Fibroblast of lung (primary cell): ENCODE data around the gene JPH2. TPM values are rescaled to one million over a fixed set of nuclear protein-coding genes. Genes with fewer than 3 reads are reported as not detected.

Experiments
- DNase-seq, 2 donors: peaks; one replicate each; pipeline versions ENCODE4 v3.0.0 to v3.0.0-alpha.2; 2010; ENCODE audit warnings: low read depth in 2 of 2
- H2AFZ ChIP-seq: 2 replicates; pipeline ENCODE4 v1.5.1; 2012; ENCODE audit warnings: low read length, control low read depth, inconsistent platforms
- H3K27ac ChIP-seq: 2 replicates; pipeline ENCODE4 v1.5.1; 2011; ENCODE audit warnings: low read length, control low read depth; ENCODE audit not compliant: insufficient read depth
- H3K27me3 ChIP-seq: 2 replicates; pipeline ENCODE4 v1.5.1; 2011; ENCODE audit warnings: mild to moderate bottlenecking, low read length; ENCODE audit not compliant: control insufficient read depth, insufficient read depth
- H3K36me3 ChIP-seq: 2 replicates; pipeline ENCODE4 v1.5.1; 2011; ENCODE audit warnings: low read length; ENCODE audit not compliant: control insufficient read depth, insufficient read depth
- H3K4me1 ChIP-seq: 2 replicates; pipeline ENCODE4 v1.5.1; 2011; ENCODE audit warnings: low read length; ENCODE audit not compliant: control insufficient read depth, insufficient read depth; ENCODE audit errors: extremely low read depth
- H3K4me2 ChIP-seq: 2 replicates; pipeline ENCODE4 v1.5.1; 2011; ENCODE audit warnings: low read length, control low read depth; ENCODE audit not compliant: insufficient read depth; ENCODE audit errors: extremely low read depth
- H3K4me3 ChIP-seq, 4 experiments: fragments of 200-600 bp in 1 of 4; sonication (generic) in 1 of 4; replicated peaks in 1 of 4; 2 replicates each; pipeline ENCODE4 v1.5.1; 2011 to 2016; ENCODE audit warnings: low read length in 4 of 4, low read depth in 3 of 4, mild to moderate bottlenecking in 3 of 4, control low read depth in 2 of 4, inconsistent platforms in 1 of 4, mixed read lengths in 1 of 4; ENCODE audit not compliant: insufficient read depth in 1 of 4; ENCODE audit errors: control extremely low read depth in 1 of 4
- H3K79me2 ChIP-seq: 2 replicates; pipeline ENCODE4 v1.5.1; 2012; ENCODE audit warnings: mild to moderate bottlenecking, low read length, inconsistent platforms; ENCODE audit not compliant: control insufficient read depth, insufficient read depth
- H3K9ac ChIP-seq: 2 replicates; pipeline ENCODE4 v1.5.1; 2011; ENCODE audit warnings: mild to moderate bottlenecking, low read length, control low read depth; ENCODE audit not compliant: insufficient read depth
- H3K9me3 ChIP-seq: 2 replicates; pipeline ENCODE4 v1.5.1; 2012; ENCODE audit warnings: low read depth, low read length; ENCODE audit not compliant: control insufficient read depth, insufficient read depth
- H4K20me1 ChIP-seq: 2 replicates; pipeline ENCODE4 v1.5.1; 2011; ENCODE audit warnings: low read length; ENCODE audit not compliant: control insufficient read depth, insufficient read depth; ENCODE audit errors: extremely low read depth
- CTCF ChIP-seq, 2 donors: IDR thresholded peaks in 1 of 2; conservative IDR thresholded peaks in 1 of 2; 1 replicate in 1 of 2; 2 replicates in 1 of 2; pipeline ENCODE4 v1.5.1; 2011 to 2012; ENCODE audit warnings: low read length in 2 of 2, control low read depth in 1 of 2, inconsistent platforms in 1 of 2, low read depth in 1 of 2, mild to moderate bottlenecking in 1 of 2
- EZH2 ChIP-seq: IDR thresholded peaks from 2 replicates; pipeline ENCODE4 v1.5.1; 2012; ENCODE audit warnings: low read length, control low read depth, mild to moderate bottlenecking; ENCODE audit errors: missing control alignments
- polyA plus RNA-seq, 2 donors: library from polyadenylated mRNA; depleted of rRNA in 1 of 2; stranded (reverse) in 1 of 2; unstranded in 1 of 2; fragments of >200 nt; gene quantifications; 2 replicates each; pipeline ENCODE4 v1.2.1, GENCODE V29; 2011 to 2012; ENCODE audit warnings: missing spikeins in 1 of 2
- total RNA-seq: library from RNA; depleted of rRNA; stranded (reverse); fragments of >200 nt; gene quantifications from 2 replicates; pipeline ENCODE4 v1.2.1, GENCODE V29; 2014

The JPH2 gene
- total and polyA plus RNA-seq, 2 donors (not counting 1 experiment from before 2014, with no cell fraction given), result 0.66 to 4.9 TPM

GRCh38 chr20:44221368-44221954 is 34.5 kb upstream of the JPH2 start:
- H3K9ac ChIP-seq, result no peak overlapping the region
- H3K27ac ChIP-seq, result no peak overlapping the region
- H2AFZ ChIP-seq, result no peak overlapping the region
- H3K4me2 ChIP-seq, result no peak overlapping the region
- no peak overlapping the region for H3K4me3 ChIP-seq
- no peaks in the 10 kb centered on the region for H3K36me3 ChIP-seq
- DNase-seq, result no peak
- H3K4me1 ChIP-seq, result no peaks in the 10 kb centered on the region
- H4K20me1 ChIP-seq, result no peaks in the 10 kb centered on the region
- no peak for TF ChIP-seq EZH2
- TF ChIP-seq CTCF (conservative IDR thresholded peaks at IDR 0.05 in 1 of 2, IDR thresholded peaks at IDR 0.05 in 1 of 2; ENCODE audit: low read depth in 1 of 2, low read length in 2 of 2), result no peak
- no peaks in the 10 kb centered on the region for H3K79me2 ChIP-seq
- no peaks in the 10 kb centered on the region for H3K9me3 ChIP-seq
- no peaks in the 10 kb centered on the region for H3K27me3 ChIP-seq

GRCh38 chr20:44219791-44220190 is 32.8 kb upstream of the JPH2 start:
- no peak overlapping the region for H3K27ac ChIP-seq
- no peak overlapping the region for H3K4me3 ChIP-seq
- no peaks in the 10 kb centered on the region for H3K36me3 ChIP-seq
- no peak overlapping the region for H3K9ac ChIP-seq
- H3K79me2 ChIP-seq, result no peaks in the 10 kb centered on the region
- DNase-seq, result no peak
- H3K4me2 ChIP-seq, result no peak overlapping the region
- no peaks in the 10 kb centered on the region for H3K27me3 ChIP-seq
- H4K20me1 ChIP-seq, result no peaks in the 10 kb centered on the region
- H3K4me1 ChIP-seq, result no peaks in the 10 kb centered on the region
- no peak for TF ChIP-seq EZH2
- no peak for TF ChIP-seq CTCF (conservative IDR thresholded peaks at IDR 0.05 in 1 of 2, IDR thresholded peaks at IDR 0.05 in 1 of 2; ENCODE audit: low read depth in 1 of 2, low read length in 2 of 2)
- H2AFZ ChIP-seq, result no peak overlapping the region
- no peaks in the 10 kb centered on the region for H3K9me3 ChIP-seq

DNA sequence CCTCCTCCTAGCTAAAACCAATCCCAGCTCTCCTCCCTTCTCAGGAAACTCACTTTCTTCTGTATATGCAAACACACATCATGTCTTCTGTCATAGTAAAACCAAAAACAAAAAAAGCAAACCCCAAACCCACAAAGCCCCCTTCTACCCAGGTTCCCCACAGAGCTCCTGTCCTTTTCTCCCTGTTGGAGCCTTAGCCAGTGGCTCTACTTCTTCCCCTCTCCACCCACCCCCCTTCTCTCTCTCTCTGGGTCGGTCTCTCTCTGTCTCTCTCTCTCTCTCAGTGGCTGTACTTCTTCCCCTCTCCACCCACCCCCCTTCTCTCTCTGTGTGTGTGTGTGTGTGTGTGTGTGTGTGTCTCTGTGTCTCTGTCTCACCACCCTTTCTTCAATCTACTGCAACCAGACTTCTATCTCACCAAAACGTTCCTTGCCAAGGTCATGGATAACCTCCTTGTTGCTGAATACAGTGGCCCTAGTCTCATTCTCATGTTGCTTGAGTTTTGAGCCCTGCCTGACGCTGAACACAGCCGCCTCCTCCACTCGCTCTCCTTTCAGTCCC is 32.3 kb upstream of the JPH2 start:
- Histone ChIP-seq H4K20me1 (no peaks in the 10 kb centered on the region), H3K4me3 (no peak overlapping the region), H3K4me2 (no peak overlapping the region), H3K9me3 (no peaks in the 10 kb centered on the region), H3K27ac (no peak overlapping the region), H2AFZ (no peak overlapping the region), H3K9ac (no peak overlapping the region), H3K79me2 (no peaks in the 10 kb centered on the region), H3K4me1 (no peaks in the 10 kb centered on the region), H3K27me3 (no peaks in the 10 kb centered on the region), H3K36me3 (no peaks in the 10 kb centered on the region)
- no peak for DNase-seq
- TF ChIP-seq CTCF (conservative IDR thresholded peaks at IDR 0.05 in 1 of 2, IDR thresholded peaks at IDR 0.05 in 1 of 2; ENCODE audit: low read depth in 1 of 2, low read length in 2 of 2) (no peak), EZH2 (no peak)
